CD4-positive, alpha-beta T cell treated with Interferon gamma for 1 hour (primary cell): ENCODE results near the gene BTRC.
A peak's percentile ranks its signal among the peaks of the same experiment; 100 is the strongest.
"Not testable (repeated sequence)": the region's sequence is repeated elsewhere in the genome, so short reads cannot be mapped to it uniquely, and the experiment has no call there.

ENCODE experiments used
- DNase-seq: peaks from one replicate; pipeline ENCODE4 v3.0.0-alpha.2; 2020

BTRC gene

GRCh38 chr10:101353692-101354327 lies at the start of gene BTRC:
Gene BTRC (plus strand): TSS chr10:101354165. CDS start chr10:101354181, 16 bp downstream.
- DNase-seq: peak; percentile 98

DNA sequence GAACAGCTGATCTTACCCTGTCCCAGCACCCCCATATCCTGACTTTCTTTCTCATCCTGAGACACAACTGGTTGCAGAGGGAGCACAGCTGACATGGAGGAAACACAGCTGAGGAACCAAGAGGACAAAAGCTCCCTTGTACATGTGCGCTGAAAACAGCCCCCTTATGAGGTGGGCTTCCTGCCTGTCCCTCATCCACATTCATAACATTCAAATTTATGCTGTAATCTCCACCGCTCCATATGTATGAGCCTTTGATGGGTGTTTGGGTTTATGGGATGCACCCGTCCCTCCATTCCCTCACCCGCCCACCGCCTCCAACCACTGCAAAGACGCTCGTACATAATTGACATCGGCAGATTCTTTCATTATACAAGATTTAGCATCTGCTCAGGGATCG lies 49.6 kb upstream of the BTRC start:
- no peak for DNase-seq

DNA sequence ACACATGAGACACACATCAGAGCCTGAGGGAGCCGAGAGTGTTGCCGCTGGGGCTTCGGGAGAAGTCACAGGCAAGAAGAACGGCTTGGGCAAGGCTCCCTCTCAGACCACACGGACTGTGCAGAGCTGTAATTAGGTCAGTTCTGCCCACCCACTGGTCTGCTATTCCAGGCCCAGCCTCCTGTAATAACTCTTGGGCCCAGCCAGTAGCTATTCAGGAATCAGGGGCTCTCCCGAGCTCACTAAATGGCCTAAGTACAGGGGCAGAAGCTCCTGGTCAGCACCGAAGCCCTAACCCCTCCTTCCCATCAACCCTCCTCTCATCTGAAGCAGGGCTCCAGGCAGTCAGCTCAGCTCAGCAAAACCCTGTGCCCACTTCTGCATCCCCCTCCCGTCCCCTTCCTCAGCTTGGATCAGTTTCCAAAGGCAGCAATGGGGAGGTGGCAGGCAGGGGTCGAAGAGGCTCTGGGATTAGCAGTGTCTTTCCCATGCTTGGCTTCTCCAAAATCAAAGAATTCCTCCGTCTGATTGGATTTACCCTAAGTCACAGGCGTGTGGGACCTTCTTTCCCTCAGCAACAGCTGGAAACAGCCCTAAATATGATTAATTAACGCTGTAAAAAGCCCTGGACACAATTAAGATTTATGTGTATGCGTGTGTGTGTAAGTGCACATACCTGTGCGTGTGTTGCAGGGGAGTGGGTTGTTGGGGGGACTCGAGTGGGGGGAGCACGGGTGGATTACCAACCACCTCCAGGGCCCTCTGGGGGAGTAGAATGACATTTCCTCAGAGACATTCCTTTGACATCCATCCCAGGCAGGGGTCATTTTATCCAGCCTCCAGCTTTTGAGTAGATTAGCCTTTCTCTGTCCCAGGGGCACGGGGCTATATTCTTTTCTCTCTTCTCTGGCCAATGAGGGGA lies 48.4 kb upstream of the BTRC start:
- DNase-seq: no peak

GRCh38 chr10:101308051-101308450 lies 45.9 kb upstream of the BTRC start:
- DNase-seq: no peak

- DNase-seq: no peak
Observed at GRCh38 chr10:101310529-101311184, 43.3 kb upstream of the BTRC start.

DNA sequence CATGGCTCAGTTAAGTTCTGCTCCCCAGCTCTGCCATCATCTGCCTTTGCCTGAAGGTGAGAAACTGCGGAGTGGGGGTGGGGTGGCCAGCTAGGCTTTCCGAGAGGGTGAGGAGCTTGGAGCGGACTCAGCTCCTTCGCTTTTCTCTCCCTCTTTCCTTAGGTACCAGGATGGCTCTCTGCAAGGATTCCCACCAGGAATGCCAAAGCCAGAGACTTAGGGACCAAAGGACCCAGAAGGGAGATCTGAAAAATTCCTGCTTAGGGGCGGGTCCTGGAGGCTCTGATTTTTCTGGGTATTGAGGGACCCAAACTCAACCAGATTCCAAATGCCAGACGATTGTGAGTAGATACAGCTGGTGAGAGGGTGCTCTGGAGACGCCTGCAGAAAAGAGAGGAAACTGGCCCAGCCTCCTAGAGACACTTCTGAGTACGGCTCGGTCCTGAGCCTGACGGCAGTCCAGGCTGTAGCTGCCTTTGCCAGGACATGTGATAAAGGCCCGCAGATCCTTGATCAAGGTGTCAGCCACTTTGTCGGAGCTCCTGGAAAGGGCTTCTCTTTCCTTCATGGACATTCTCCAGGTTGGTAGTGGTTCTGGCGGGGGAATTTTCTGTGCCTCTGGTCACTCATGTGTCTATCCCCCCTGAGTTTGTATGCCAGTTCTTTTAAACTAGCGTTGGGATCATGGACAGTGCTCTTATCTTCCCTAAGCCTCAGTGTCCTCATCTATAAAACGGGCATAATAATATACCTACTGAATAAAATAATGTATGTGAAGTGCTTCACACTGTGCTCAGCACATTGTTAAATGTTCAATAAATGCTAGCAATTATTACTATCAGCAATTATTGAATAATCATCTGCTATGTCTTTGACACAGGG lies 42.5 kb upstream of the BTRC start:
- DNase-seq: no peak

GRCh38 chr10:101319241-101319915 lies 34.6 kb upstream of the BTRC start:
- no peak for DNase-seq

GRCh38 chr10:101321073-101321472 lies 32.9 kb upstream of the BTRC start:
- DNase-seq: no peak

GRCh38 chr10:101322266-101323108 lies 31.5 kb upstream of the BTRC start:
- no peak for DNase-seq

GRCh38 chr10:101323495-101323894 lies 30.5 kb upstream of the BTRC start:
- DNase-seq: no peak

DNA sequence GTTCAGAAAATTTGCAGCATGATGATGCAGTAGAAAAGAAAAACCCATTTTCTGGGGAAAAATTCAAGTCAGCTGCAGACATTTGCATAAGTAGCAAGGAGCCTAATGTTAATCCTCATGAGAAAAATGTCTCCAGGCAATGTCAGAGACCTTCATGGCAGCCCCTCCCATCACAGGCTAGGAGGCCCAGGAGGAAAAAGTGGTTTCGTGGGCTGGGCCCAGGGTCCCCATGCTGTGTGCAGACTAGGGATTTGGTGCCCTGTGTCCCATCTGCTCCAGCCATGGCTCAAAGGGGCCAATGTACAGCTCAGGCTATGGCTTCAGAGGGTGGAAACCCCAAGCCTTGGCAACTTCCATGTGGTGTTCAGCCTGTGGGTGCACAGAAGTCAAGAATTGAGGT lies 26.5 kb upstream of the BTRC start:
- DNase-seq: not testable (repeated sequence)

GRCh38 chr10:101329341-101330032 lies 24.5 kb upstream of the BTRC start:
- no peak for DNase-seq

DNA sequence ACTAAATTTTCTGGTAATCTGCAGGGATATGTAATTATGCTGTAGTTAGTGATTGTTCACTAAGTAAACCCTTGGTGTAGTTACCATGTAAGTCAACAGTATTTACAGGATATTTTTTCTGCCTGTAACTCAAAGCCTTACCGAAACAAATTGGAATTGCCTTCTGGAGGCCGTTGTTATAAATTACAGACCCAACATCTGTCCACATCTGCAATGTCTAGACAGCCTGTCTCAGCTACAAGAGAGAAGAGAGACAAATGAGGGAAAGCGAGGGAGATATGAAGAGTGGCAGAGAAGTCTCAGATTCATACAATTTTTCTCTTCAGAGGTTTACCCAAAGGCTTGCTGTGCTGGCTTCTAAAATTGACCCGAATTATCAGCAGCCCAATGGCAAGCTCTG lies 23.7 kb upstream of the BTRC start:
- no peak for DNase-seq

GRCh38 chr10:101330631-101331225 lies 23.2 kb upstream of the BTRC start:
- no peak for DNase-seq

DNA sequence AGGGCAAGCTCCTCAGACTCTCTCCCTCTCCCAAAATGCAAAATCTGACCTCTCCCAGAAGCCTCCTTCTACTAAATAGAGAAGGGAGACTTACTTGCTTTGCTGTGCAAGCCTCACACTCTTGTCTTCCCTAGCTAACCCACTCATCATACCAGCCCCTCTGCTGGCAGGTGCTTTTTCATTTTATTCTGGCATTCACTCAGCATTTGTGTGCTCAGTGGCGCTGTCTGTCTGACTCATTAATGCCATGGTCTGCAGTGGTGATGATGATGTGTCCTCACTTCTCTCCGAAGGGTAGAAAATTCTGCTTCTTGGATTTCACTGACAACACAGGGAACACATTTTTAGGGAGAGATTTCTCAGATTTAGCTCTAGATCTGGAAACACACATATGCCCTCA lies 22.0 kb upstream of the BTRC start:
- no peak for DNase-seq

GRCh38 chr10:101334259-101334658 lies 19.7 kb upstream of the BTRC start:
- DNase-seq: not testable (repeated sequence)

- no peak for DNase-seq
Observed at GRCh38 chr10:101336382-101336781, 17.6 kb upstream of the BTRC start.

- DNase-seq: no peak
Observed at GRCh38 chr10:101337836-101338235, 16.1 kb upstream of the BTRC start.

DNA sequence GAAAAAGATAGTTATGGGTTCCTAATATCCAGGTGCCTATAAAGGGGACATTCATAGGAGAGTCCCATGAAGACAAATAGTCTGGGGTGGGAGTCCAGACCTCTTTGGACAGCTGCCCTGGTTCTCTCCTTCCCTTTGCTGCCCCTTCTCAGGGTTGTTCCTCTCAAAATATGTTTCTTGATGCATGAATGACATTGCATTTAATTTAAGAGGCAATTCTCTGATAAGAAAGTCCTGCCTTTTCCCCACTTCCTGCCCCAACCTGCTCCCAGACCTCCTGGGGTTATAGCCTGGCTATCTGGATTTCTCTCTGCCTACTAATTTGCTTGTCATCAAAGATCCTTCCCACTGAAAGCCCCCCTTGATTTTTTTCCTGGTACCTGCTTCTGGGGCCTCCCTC lies 12.5 kb upstream of the BTRC start:
- no peak for DNase-seq

GRCh38 chr10:101346177-101346576 lies 7.8 kb upstream of the BTRC start:
- no peak for DNase-seq
